H9 (cell line): ENCODE results near the gene TNIP3. TPM values are rescaled to one million over a fixed set of nuclear protein-coding genes. Genes with fewer than 3 reads are reported as not detected.
A peak's percentile ranks its signal among the peaks of the same experiment; 100 is the strongest.

Source experiments
- DNase-seq: peaks from one replicate; pipeline ENCODE4 v3.0.0-alpha.2; 2017
- H2AFZ ChIP-seq: one replicate; pipeline ENCODE4 v1.6.1; 2013; ENCODE audit warnings: mild to moderate bottlenecking, low read length, control low read depth, moderate library complexity
- H2AK5ac ChIP-seq: 2 replicates; pipeline ENCODE4 v1.6.1; 2013; ENCODE audit warnings: low read length, control low read depth, mixed read lengths; ENCODE audit not compliant: insufficient read length
- H2BK120ac ChIP-seq: one replicate; pipeline ENCODE4 v1.6.1; 2013; ENCODE audit warnings: low read depth, mild to moderate bottlenecking, low read length, control low read depth, inconsistent platforms; ENCODE audit not compliant: poor library complexity, severe bottlenecking
- H2BK12ac ChIP-seq: 2 replicates; pipeline ENCODE4 v1.6.1; 2013; ENCODE audit warnings: low read length, control low read depth, mixed read lengths, low read depth; ENCODE audit not compliant: insufficient read length
- H2BK15ac ChIP-seq: 2 replicates; pipeline ENCODE4 v1.6.1; 2013; ENCODE audit warnings: low read depth, low read length, control low read depth
- H2BK20ac ChIP-seq: one replicate; pipeline ENCODE4 v1.6.1; 2013; ENCODE audit warnings: low read depth, mild to moderate bottlenecking, low read length, control low read depth, inconsistent platforms; ENCODE audit not compliant: poor library complexity, severe bottlenecking
- H2BK5ac ChIP-seq: 2 replicates; pipeline ENCODE4 v1.6.1; 2013; ENCODE audit warnings: low read length, control low read depth, mixed read lengths; ENCODE audit not compliant: insufficient read length
- H3K14ac ChIP-seq: 2 replicates; pipeline ENCODE4 v1.6.1; 2013; ENCODE audit warnings: low read length, control low read depth; ENCODE audit not compliant: insufficient read depth
- H3K18ac ChIP-seq: 2 replicates; pipeline ENCODE4 v1.6.1; 2013; ENCODE audit warnings: low read depth, mild to moderate bottlenecking, mixed read lengths, low read length, control low read depth; ENCODE audit not compliant: insufficient read length
- H3K23ac ChIP-seq: 2 replicates; pipeline ENCODE4 v1.6.1; 2013; ENCODE audit warnings: low read length, control low read depth, mixed read lengths, low read depth; ENCODE audit not compliant: insufficient read length
- H3K23me2 ChIP-seq: 2 replicates; pipeline ENCODE4 v1.6.1; 2013; ENCODE audit warnings: low read depth, mild to moderate bottlenecking, mixed read lengths, low read length, control low read depth; ENCODE audit not compliant: insufficient read length, poor library complexity, severe bottlenecking
- H3K27ac ChIP-seq: 2 replicates; pipeline ENCODE4 v1.5.1; 2013; ENCODE audit warnings: low read length, control low read depth, mixed read lengths, low read depth; ENCODE audit not compliant: insufficient read length
- H3K27me3 ChIP-seq: 2 replicates; pipeline ENCODE4 v1.6.1; 2013; ENCODE audit warnings: low read length, control low read depth, inconsistent platforms; ENCODE audit not compliant: insufficient read depth
- H3K4ac ChIP-seq: 2 replicates; pipeline ENCODE4 v1.6.1; 2013; ENCODE audit warnings: low read depth, mild to moderate bottlenecking, control low read depth, inconsistent platforms, low read length, moderate library complexity
- H3K4me1 ChIP-seq: 2 replicates; pipeline ENCODE4 v1.6.1; 2013; ENCODE audit warnings: low read length, control low read depth, inconsistent platforms; ENCODE audit not compliant: insufficient read depth
- H3K4me2 ChIP-seq: 2 replicates; pipeline ENCODE4 v1.6.1; 2013; ENCODE audit warnings: low read length, control low read depth, mixed read lengths; ENCODE audit not compliant: insufficient read length, insufficient read depth
- H3K56ac ChIP-seq: 2 replicates; pipeline ENCODE4 v1.6.1; 2013; ENCODE audit warnings: low read depth, mild to moderate bottlenecking, mixed read lengths, low read length, control low read depth; ENCODE audit not compliant: insufficient read length
- H3K79me1 ChIP-seq: 2 replicates; pipeline ENCODE4 v1.6.1; 2013; ENCODE audit warnings: low read depth, mild to moderate bottlenecking, moderate library complexity, low read length, control low read depth, inconsistent platforms; ENCODE audit not compliant: insufficient read depth, poor library complexity, severe bottlenecking
- H3K79me2 ChIP-seq: 2 replicates; pipeline ENCODE4 v1.6.1; 2013; ENCODE audit warnings: low read length, control low read depth, inconsistent platforms; ENCODE audit not compliant: insufficient read depth
- H3K9ac ChIP-seq: 2 replicates; pipeline ENCODE4 v1.6.1; 2013; ENCODE audit warnings: low read length, control low read depth, mixed read lengths; ENCODE audit not compliant: insufficient read length; ENCODE audit errors: extremely low read depth
- H3K9me3 ChIP-seq: one replicate; pipeline ENCODE4 v1.6.1; 2013; ENCODE audit warnings: low read depth, low read length, inconsistent platforms; ENCODE audit not compliant: control insufficient read depth
- H3T11ph ChIP-seq: one replicate; pipeline ENCODE4 v1.6.1; 2013; ENCODE audit warnings: mild to moderate bottlenecking, low read length, control low read depth, inconsistent platforms
- H4K20me1 ChIP-seq: one replicate; pipeline ENCODE4 v1.6.1; 2013; ENCODE audit not compliant: control insufficient read depth, insufficient read length, insufficient read depth
- H4K5ac ChIP-seq: 2 replicates; pipeline ENCODE4 v1.6.1; 2013; ENCODE audit warnings: low read depth, mild to moderate bottlenecking, mixed read lengths, low read length, control low read depth; ENCODE audit not compliant: insufficient read length
- H4K8ac ChIP-seq: replicated peaks from 2 replicates; pipeline ENCODE4 v1.6.1; 2013; ENCODE audit warnings: low read length, control low read depth, mixed read lengths, low read depth; ENCODE audit not compliant: insufficient read length
- H4K91ac ChIP-seq: 2 replicates; pipeline ENCODE4 v1.6.1; 2013; ENCODE audit warnings: low read depth, mild to moderate bottlenecking, moderate library complexity, mixed read lengths, low read length, control low read depth; ENCODE audit not compliant: insufficient read length
- H3K27ac Mint-ChIP-seq, 3 experiments: 2 replicates in 2 of 3; 3 replicates in 1 of 3; pipeline ENCODE4 v1.8.0; 2020 to 2021; ENCODE audit warnings: mixed read lengths in 3 of 3, mild to moderate bottlenecking in 1 of 3, moderate library complexity in 1 of 3
- H3K27me3 Mint-ChIP-seq: 2 replicates; pipeline ENCODE4 v1.8.0; 2021; ENCODE audit warnings: low read depth, mild to moderate bottlenecking, moderate library complexity, mixed read lengths
- H3K36me3 Mint-ChIP-seq, 3 experiments: 2 replicates in 2 of 3; 3 replicates in 1 of 3; pipeline ENCODE4 v1.8.0; 2020 to 2021; ENCODE audit warnings: low read depth in 3 of 3, mixed read lengths in 3 of 3; ENCODE audit not compliant: insufficient read depth in 1 of 3
- H3K4me1 Mint-ChIP-seq, 2 experiments: 2 replicates each; pipeline ENCODE4 v1.8.0; 2020; ENCODE audit warnings: mixed read lengths in 2 of 2
- H3K4me3 Mint-ChIP-seq, 2 experiments: 2 replicates in 1 of 2; 3 replicates in 1 of 2; pipeline ENCODE4 v1.8.0; 2020 to 2021; ENCODE audit warnings: mild to moderate bottlenecking in 2 of 2, mixed read lengths in 2 of 2, moderate library complexity in 1 of 2
- H3K9me3 Mint-ChIP-seq, 2 experiments: 2 replicates in 1 of 2; 3 replicates in 1 of 2; pipeline ENCODE4 v1.8.0; 2020; ENCODE audit warnings: mild to moderate bottlenecking in 2 of 2, mixed read lengths in 2 of 2, moderate library complexity in 1 of 2
- CTCF ChIP-seq: fragments of 200-600 bp; sonication (generic); conservative IDR thresholded peaks from 3 replicates; pipeline ENCODE4 v1.8.0; 2021; ENCODE audit warnings: antibody characterized with exemption, mild to moderate bottlenecking
- WGBS: extraction: QIAGEN DNeasy Blood & Tissue Kit; methylation state at CpG from one replicate; pipeline ENCODE4 v1.1.7; 2013; ENCODE audit warnings: missing lambda C conversion rate, low lambda C conversion rate, mixed read lengths; ENCODE audit not compliant: insufficient read length; ENCODE audit errors: extremely low coverage; 5-methylcytosine and 5-hydroxymethylcytosine counted together
- total RNA-seq: library from RNA; stranded (reverse); gene quantifications from 2 replicates; pipeline ENCODE4 v1.2.1, GENCODE V29; 2021

The TNIP3 gene
- total RNA-seq, 1 experiment from 2014 or later: not detected

GRCh38 chr4:121139533-121140222 is 24.4 kb downstream of the TNIP3 start:
- H4K91ac ChIP-seq: no peak overlapping the region
- no peaks in the 10 kb centered on the region for H3K36me3 Mint-ChIP-seq
- H2BK15ac ChIP-seq: no peak overlapping the region
- H2AK5ac ChIP-seq: no peak overlapping the region
- H3K9ac ChIP-seq: no peak overlapping the region
- H3K23me2 ChIP-seq: no peaks in the 10 kb centered on the region
- H3K79me2 ChIP-seq: no peaks in the 10 kb centered on the region
- no peaks in the 10 kb centered on the region for H3K79me1 ChIP-seq
- H3K9me3 Mint-ChIP-seq: no peaks in the 10 kb centered on the region
- H4K5ac ChIP-seq: no peak overlapping the region
- no peaks in the 10 kb centered on the region for H3K9me3 ChIP-seq
- no peak for TF ChIP-seq CTCF
- H3K14ac ChIP-seq: no peak overlapping the region
- H3K23ac ChIP-seq: no peak overlapping the region
- H4K20me1 ChIP-seq: no peaks in the 10 kb centered on the region
- H2AFZ ChIP-seq: no peak overlapping the region
- no peak overlapping the region for H3K27ac ChIP-seq
- WGBS: no CpG with 5 or more reads among the region's 7 CpGs
- H3K4me3 Mint-ChIP-seq: no peak overlapping the region
- H3T11ph ChIP-seq: no peak overlapping the region
- no peaks in the 10 kb centered on the region for H3K4me1 Mint-ChIP-seq
- H3K4me2 ChIP-seq: no peak overlapping the region
- H3K4me1 ChIP-seq: no peaks in the 10 kb centered on the region
- H3K27ac Mint-ChIP-seq: peak overlapping the region in 1 of 3 experiments; percentile 55; a peak in 1 of 7 replicates
- no peak overlapping the region for H2BK20ac ChIP-seq
- H3K56ac ChIP-seq: no peak overlapping the region
- H3K27me3 Mint-ChIP-seq: no peaks in the 10 kb centered on the region
- no peak overlapping the region for H2BK120ac ChIP-seq
- H2BK12ac ChIP-seq: no peak overlapping the region
- H3K4ac ChIP-seq: no peak overlapping the region
- H4K8ac ChIP-seq: no peak overlapping the region
- H2BK5ac ChIP-seq: no peak overlapping the region
- H3K18ac ChIP-seq: no peak overlapping the region
- DNase-seq: no peak
- H3K27me3 ChIP-seq: no peaks in the 10 kb centered on the region
